Kidney (tissue), 14 donors: ENCODE results near the gene ABL1. TPM values are rescaled to one million over a fixed set of nuclear protein-coding genes. Genes with fewer than 3 reads are reported as not detected.

Experiments used
- DNase-seq, 5 donors: peaks; one replicate each; pipeline ENCODE4 v3.0.0-alpha.2; 2013 to 2020
- FAIRE-seq: peaks from 2 replicates; lab custom pipeline; 2012; peaks lifted over from hg19 to GRCh38; lab: Jason Lieb, UNC
- H3K27ac ChIP-seq, 2 donors: one replicate each; pipeline ENCODE4 v1.7.0; 2013; ENCODE audit warnings: low read depth in 2 of 2, low read length in 2 of 2, inconsistent platforms in 1 of 2
- H3K27me3 ChIP-seq: one replicate; pipeline ENCODE4 v1.7.1; 2013; ENCODE audit warnings: low read length, inconsistent platforms; ENCODE audit not compliant: control insufficient read depth, insufficient read depth
- H3K36me3 ChIP-seq, 3 donors: one replicate each; pipeline versions ENCODE4 v1.7.0 to v1.7.1; 2013; ENCODE audit warnings: low read length in 3 of 3, control low read depth in 1 of 3, inconsistent platforms in 1 of 3; ENCODE audit not compliant: insufficient read depth in 3 of 3, control insufficient read depth in 2 of 3
- H3K4me1 ChIP-seq, 3 donors: one replicate each; pipeline versions ENCODE4 v1.7.0 to v1.7.1; 2013; ENCODE audit warnings: low read length in 3 of 3, inconsistent platforms in 1 of 3, low read depth in 1 of 3; ENCODE audit not compliant: control insufficient read depth in 2 of 3, insufficient read depth in 2 of 3
- H3K4me3 ChIP-seq, 3 donors: one replicate each; pipeline versions ENCODE4 v1.7.0 to v1.8.1; 2013; ENCODE audit warnings: low read length in 3 of 3, control low read depth in 1 of 3, inconsistent platforms in 1 of 3
- H3K9ac ChIP-seq, 3 donors: one replicate each; pipeline versions ENCODE4 v1.7.0 to v1.7.1; 2013; ENCODE audit warnings: low read length in 3 of 3, control low read depth in 1 of 3, inconsistent platforms in 1 of 3
- H3K9me3 ChIP-seq, 3 donors: one replicate each; pipeline versions ENCODE4 v1.7.0 to v1.7.1; 2013; ENCODE audit warnings: low read length in 3 of 3, control low read depth in 1 of 3, inconsistent platforms in 1 of 3; ENCODE audit not compliant: control insufficient read depth in 2 of 3, insufficient read depth in 1 of 3
- CTCF ChIP-seq: IDR thresholded peaks from 3 replicates; pipeline ENCODE4 v1.5.1; 2012; ENCODE audit warnings: mild to moderate bottlenecking, moderate library complexity, borderline replicate concordance; ENCODE audit not compliant: insufficient read depth; ENCODE audit errors: extremely low read depth
- intact Hi-C: fragments of 100-400 bp; cut with DNase I; formaldehyde crosslinking; loops from one replicate; pipeline ENCODE4 v1.11.1; 2022
- polyA plus RNA-seq: library from polyadenylated mRNA; stranded (reverse); fragments of 350-450 nt; fragmentation: Illumina TruSeq; extraction: RNeasy Lipid Tissue Mini Kit (QIAGEN cat#74804); gene quantifications from one replicate; pipeline ENCODE4 v1.2.3, GENCODE V29; 2014; ENCODE audit warnings: low read depth, low replicate concordance; ENCODE audit not compliant: insufficient read depth
- total RNA-seq: library from RNA; stranded (reverse); fragmentation: NEBNext Ultra II Directional; extraction: Animal tissue kit (Norgen Biotek cat#: 25700); gene quantifications from one replicate; pipeline ENCODE4 v1.2.1, GENCODE V29; 2021
- donor health status: control.
- donor health status: control.
- donor health status: control.
- donor health status: control.
- donor health status: control.
- donor health status: DM: yes; HTN: yes; CAD: no.
- donor health status: Normal renal cell carcinoma (clear cell type).

The ABL1 gene
- total and polyA plus RNA-seq, 2 donors from 2014 or later = 15.0 to 63.6 TPM

- no peak overlapping the region for H3K27ac ChIP-seq
- FAIRE-seq (no peak), DNase-seq (no peak)
- H3K27me3 ChIP-seq = no peaks in the 10 kb centered on the region
- no peaks in the 10 kb centered on the region for H3K4me1 ChIP-seq
- intact Hi-C loops = no loop called here
- no peaks in the 10 kb centered on the region for H3K36me3 ChIP-seq
- H3K9ac ChIP-seq = no peak overlapping the region
- H3K9me3 ChIP-seq = no peaks in the 10 kb centered on the region
- H3K4me3 ChIP-seq = no peak overlapping the region
- TF ChIP-seq CTCF = no peak
Measured at GRCh38 chr9:130918826-130919558, 83.9 kb downstream of the ABL1 start.

DNA sequence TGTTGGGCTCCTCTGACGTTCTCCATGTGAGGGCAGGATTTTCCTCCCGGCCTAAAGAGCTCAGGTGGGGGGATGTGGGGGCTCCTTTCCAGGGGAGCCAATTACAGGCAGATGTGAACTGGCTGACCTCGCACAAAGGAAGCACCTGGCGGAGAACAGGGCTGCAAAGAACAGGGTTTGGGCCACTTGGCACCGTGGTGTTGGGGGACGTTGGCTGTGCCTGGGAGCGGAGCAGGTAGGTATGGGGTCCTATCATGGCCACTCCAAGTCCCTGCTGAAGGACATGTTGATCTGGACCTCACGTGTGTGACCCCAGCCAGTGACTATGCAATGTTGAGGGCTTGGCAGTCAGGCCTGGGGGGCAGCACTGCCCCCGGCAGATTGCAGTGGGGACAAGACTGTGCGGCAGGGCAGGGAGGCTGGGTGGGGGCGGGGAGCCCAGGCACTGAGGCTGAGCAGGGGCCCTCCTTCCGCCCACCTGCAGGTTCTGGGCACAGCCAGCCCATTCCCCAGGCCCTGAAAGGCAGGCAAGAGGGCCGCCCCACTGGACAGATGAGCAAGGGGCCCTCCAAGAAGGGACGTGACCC, 84.6 kb downstream of the ABL1 start:
- Histone ChIP-seq H3K9ac (no peak overlapping the region), H3K36me3 (no peaks in the 10 kb centered on the region), H3K9me3 (no peaks in the 10 kb centered on the region), H3K4me1 (no peaks in the 10 kb centered on the region), H3K4me3 (no peak overlapping the region), H3K27ac (no peak overlapping the region), H3K27me3 (no peaks in the 10 kb centered on the region)
- no peak for TF ChIP-seq CTCF
- intact Hi-C loops = no loop called here
- DNase-seq (no peak), FAIRE-seq (no peak)

DNA sequence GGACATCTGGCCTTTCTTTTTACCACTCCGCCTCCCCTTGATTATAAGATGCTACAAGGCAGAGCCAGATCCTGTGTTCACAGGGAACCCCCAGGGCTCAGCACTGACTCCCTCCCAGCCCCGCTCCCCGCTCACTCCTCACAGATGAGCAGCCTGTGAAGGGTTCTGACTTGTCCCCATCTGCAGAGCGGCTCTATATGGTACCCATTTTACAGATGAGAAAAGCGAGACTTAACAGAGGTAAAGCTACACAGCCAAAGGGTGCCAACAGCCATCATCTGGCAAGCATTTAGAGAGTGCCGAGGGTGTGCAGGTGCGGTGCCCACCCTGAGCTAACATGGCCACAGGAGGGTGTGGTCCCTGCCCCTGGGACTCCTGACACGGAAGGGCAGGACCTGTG, 85.2 kb downstream of the ABL1 start:
- Histone ChIP-seq H3K4me3 (no peak overlapping the region), H3K27ac (no peak overlapping the region), H3K4me1 (no peaks in the 10 kb centered on the region), H3K9ac (no peak overlapping the region), H3K27me3 (no peaks in the 10 kb centered on the region), H3K9me3 (no peaks in the 10 kb centered on the region), H3K36me3 (no peaks in the 10 kb centered on the region)
- no peak for FAIRE-seq
- DNase-seq = no peak
- no peak for TF ChIP-seq CTCF
- intact Hi-C loops = no loop called here
